T1000 (cell line): ENCODE results near the gene DOCK4.

Experiments
- DNase-seq: peaks from one replicate; lab custom pipeline; 2025; ENCODE audit warnings: mixed read lengths; lab: John Stamatoyannopoulos, UW

The DOCK4 gene

DNA sequence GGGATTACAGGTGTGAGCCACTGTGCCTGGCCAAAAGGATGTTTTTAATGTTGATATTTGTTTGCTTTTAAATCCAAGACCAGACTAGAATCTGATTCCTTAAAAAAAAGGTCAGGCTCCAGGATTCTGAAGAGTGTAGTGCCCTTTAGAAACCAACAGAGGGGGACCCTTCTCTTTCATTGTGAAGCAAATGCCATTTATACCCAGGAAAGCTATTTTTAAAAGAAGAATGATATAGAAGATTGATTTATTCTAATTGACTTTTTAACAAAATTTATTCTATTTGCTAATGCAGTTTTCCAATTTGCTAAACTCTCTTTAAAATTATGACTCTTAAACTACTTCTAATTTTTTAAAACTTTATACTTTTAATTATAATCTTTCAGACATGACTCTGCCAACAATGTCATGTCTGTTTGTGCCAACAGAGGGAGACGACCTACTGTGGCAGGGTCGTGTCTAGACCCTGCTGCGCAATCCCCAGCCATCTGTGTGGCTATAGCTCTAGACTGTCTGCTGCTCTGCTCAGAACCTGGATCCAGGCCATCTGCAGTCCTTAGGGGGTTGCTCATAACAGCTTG lies 442.9 kb downstream of the DOCK4 start:
- no peak for DNase-seq

DNA sequence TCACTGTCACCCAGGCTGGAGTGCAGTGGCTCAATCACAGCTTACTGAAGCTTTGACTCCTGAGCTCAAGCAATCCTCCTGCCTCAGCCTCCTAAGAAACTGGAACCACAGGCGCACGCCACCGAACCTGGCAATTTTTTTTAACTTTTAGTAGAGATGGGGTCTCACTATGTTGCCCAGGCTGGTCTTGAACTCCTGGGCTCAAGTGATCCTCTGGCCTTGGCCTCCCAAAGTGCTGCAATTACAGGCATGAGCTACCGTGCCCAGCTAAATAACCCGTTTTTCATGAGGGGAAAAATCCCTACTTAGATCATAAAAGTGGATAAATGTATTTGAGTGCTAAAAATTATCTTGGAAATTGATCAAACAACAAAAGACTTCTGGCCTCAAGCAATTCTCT lies 443.4 kb downstream of the DOCK4 start:
- no peak for DNase-seq

DNA sequence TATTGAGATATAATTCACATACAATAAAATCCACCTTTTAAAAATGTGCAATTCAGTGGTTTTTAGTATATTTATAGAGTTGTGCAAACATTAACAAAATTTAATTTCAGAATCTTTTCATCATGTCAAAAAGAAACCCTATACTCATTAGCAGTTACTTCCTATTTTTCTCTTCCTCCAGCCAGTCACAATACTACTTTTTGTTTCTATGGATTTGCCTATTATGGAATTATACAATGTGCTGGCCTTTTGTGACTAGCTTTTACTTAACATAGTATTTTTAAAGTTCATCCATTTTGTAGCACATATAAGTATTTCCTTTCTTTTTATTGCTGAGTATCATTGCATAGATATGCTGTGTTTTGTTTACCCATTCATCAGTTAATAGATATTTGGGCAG lies 444.0 kb downstream of the DOCK4 start:
- no peak for DNase-seq

GRCh38 chr7:111760043-111760442 lies 446.2 kb downstream of the DOCK4 start:
- DNase-seq, result no peak

- no peak for DNase-seq
These were observed 447.9 kb downstream of the DOCK4 start for GRCh38 chr7:111758332-111758731.

DNA sequence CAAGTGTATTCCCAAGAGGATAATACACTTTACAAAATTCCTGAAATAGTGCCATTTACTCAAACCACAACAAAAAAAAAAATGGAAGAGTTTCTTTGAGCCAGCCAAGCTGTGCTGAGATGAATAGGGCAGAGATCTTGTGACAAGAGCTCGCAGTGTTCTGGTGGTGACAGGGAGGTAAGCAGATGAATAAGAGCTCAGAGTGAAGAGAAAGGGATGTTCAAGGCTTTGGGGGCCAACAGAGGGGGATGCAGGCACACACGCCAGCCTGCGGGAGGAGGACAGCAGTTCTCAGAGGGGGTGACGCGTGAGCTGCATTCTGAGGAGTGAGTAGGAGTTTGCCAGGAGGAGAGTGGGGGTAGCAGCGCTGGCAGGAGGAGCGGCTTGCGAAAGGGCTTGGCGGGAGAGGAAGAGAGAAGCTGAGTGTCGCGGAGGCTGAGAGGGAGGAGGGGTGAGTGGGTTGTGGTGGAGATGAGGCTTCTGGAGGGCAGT lies 449.5 kb downstream of the DOCK4 start:
- peak; percentile 43 for DNase-seq

DNA sequence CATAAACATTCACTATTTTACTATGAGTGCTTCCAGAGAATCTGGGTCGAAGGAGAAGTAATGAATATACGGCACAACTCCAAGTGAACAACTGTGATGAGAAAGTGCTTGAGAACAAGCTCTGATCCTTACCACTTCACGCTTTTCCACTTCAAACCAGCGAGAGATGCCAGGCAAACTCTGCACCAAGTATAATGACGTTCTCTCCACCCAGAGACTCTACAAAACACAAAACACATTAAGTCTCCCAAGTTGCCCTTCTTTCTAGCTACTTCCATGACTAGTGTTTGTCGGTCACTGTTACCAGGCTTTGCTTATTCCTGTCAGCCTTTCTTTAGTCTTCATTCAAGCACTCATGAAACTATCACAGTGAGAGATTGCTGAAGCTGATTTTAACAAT lies 450.8 kb downstream of the DOCK4 start:
- no peak for DNase-seq

- DNase-seq, result no peak
These were observed 452.2 kb downstream of the DOCK4 start for GRCh38 chr7:111753968-111754367.

GRCh38 chr7:111752022-111752582 lies 454.1 kb downstream of the DOCK4 start:
- DNase-seq, result no peak

DNA sequence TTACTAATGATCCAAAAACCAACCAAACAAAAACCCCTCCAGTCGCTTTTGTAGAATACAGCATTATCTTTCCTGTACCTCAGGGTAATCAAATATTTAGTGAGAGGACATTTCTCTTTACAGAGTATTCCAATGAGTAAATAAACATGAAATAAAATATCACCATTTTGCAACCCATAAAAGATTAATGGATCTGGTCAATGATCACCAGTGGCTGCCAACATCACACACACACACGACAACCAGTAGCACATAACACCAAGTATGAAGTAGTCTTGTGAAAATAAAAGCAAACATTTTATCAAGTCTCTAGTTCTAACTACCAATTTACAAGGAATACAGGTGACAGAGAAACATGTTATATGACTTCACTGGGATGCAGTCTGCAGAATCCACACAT lies 455.3 kb downstream of the DOCK4 start:
- DNase-seq, result no peak

DNA sequence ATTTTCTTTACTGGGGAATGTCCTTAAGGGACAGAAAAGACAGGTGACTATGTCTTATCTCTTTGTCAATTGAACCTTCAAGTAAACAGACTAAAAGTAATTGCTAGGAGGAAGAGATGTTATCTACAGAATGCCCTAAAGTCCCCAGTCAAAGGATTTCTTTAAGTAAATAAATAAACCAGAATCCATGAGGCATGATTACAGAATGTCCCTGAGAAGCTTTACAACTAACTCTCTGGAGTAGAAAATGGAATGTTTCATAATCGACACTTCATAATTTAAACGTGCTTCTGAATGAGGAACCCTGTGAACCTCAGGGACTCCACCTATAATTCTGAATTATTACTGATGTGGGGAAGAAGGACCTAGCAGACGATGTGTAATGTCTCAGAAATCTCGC lies 456.0 kb downstream of the DOCK4 start:
- no peak for DNase-seq

DNA sequence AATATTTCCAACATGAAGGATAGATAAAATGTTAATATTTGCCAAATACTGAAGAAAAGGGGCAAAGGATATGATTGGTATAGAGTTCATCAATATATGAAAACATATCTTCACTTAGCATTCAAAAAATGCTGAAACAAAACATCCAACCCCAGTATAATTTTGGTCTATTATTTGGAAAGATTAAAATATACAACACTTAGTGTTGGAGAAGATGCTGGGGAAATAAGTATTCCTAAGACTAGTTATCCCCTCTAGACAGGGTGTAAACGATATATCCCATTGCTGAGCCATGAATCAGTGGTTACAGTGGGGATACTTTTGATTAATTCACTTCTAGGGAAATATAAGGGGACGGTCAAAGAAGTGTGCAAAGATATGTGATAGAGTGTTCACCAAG lies 456.6 kb downstream of the DOCK4 start:
- DNase-seq, result no peak

- DNase-seq, result no peak
These were observed 458.5 kb downstream of the DOCK4 start for GRCh38 chr7:111747718-111748117.

DNA sequence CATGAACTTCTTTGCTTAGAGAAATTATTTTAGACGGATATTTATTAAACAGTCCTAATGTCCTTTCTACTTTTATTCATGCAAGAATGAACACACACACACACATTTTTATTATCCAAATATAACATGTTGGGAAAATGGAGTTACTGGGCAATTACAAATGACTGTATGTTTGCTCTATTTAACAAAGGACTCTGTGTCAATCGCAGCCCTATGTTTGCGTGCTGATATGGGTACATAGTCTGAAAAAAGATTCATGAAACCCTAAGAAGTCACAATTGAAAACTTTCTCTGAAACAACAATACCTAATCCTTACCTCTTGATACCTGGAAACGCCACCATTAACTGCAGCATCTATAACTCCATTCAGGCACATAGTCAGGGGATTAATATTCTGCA lies 459.2 kb downstream of the DOCK4 start:
- no peak for DNase-seq

GRCh38 chr7:111744501-111745155 lies 461.6 kb downstream of the DOCK4 start:
- DNase-seq, result no peak

GRCh38 chr7:111743244-111743847 lies 462.9 kb downstream of the DOCK4 start:
- DNase-seq, result no peak

GRCh38 chr7:111741811-111742240 lies 464.4 kb downstream of the DOCK4 start:
- no peak for DNase-seq

DNA sequence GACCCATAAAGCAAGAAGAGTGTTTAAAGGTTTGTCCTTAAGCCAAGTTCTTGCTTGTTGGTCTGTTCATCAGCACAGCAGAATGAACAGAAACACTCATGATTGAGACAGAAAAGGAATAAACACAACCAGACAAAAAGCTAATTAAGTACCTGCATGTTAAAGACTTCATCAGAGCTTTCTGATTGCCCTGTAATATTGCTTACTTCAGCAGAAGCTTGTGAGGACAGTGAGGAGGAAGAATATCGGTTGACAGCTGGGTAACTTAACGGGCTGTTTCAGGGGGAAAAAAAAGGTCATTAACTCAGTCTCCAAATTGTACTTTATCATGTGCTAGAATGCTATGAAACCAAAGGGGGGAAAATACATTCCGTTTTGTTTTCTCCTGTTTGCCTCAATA lies 465.3 kb downstream of the DOCK4 start:
- DNase-seq, result no peak

DNA sequence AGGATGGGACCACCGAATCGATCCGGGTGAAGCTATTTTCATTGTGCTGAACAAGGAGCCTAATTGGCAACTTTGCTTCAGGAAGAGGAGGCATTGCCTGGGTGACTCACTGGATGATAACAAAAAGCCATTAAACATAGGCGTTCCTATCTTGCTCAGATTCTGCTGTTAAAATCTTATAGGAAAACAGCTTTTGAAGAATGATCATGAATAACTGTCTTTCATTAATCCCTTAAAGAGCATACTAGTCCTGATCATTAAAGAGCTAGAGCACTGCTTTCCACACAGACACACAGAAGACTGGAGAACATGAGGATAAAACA lies 469.7 kb downstream of the DOCK4 start:
- DNase-seq, result no peak

- DNase-seq, result peak; percentile 6
These were observed 470.3 kb downstream of the DOCK4 start for GRCh38 chr7:111735661-111736551.

DNA sequence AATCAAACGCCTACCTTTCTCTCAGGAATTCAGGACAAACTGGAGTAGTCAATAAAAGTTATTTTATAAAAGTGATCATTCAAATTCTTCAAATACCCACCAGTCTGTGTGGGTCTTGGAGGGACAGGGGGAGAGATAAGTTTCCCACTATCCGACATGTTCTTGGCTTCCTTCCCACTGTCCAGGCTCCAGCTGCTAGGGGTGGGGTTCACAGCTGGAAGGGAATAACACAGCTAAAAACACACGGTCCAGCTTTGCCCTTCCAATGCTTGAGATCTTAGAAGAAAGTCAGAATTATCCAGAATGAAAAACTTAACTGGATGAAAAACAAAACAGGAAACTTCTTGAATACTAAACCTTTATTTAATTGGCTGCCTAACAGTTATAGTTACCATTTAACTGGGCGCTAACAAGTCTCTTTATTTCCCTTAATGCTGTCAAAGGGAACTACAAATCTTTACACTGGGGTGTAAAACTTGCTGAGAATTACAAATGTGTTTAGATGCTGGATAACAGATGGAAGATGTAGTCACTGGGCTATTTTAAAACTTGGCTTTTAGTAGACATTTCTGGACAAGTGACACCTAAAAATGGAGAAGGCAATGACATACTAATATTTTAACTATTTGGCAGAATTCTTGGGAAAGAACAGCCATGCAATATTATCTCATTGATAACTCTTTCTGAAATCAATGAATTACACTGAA lies 471.1 kb downstream of the DOCK4 start:
- DNase-seq, result no peak

DNA sequence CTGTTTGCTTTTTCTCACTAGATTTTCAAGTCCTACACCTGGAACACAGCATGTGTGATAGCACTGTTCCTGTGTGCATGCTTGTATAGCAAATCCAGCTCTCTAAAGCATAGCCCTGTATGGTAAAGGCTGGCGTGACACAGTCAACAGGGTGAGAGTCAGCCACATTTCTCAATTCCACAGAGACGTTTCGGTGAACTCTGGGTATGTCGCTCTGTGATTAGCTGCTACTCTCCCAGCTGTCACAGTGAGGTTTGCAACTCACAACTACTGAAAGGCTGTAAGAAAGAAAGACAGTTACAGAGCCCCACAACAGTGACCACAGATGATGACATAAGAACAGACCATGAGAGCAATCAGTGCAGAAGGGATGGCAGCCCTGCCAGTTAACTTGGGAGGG lies 473.3 kb downstream of the DOCK4 start:
- no peak for DNase-seq
